Ovary (tissue), 1 donor: ENCODE measurements around the gene ZCCHC2.

ENCODE experiments used
- EP300 ChIP-seq: sonication (generic); formaldehyde crosslinking; IDR thresholded peaks from one replicate; pipeline ENCODE4 v1.6.1; 2017; ENCODE audit warnings: antibody characterized with exemption
- POLR2A ChIP-seq: fragments of 450-650 bp; IDR thresholded peaks from one replicate; pipeline ENCODE4 v1.6.1; 2017; ENCODE audit warnings: antibody characterized with exemption, mild to moderate bottlenecking, moderate library complexity

DNA sequence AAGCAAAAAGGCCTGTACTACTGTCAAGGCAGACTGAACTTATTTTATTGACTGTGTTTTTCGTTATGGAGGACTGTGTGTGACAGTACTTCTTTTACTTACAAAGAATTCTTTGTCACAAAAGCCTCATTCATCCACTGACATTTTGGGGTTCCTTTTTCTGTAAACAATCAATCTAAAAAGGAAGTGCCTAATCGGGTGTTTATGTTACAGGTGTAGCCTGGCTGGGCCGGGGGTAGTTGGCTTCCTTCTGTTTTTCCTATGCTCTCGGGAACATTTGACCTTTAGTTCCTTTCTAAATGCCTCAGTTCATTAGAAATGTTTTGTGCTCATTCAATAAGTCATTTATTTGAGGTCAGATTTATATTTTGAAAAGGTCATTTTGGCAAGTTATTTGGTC, 8.3 kb downstream of the ZCCHC2 start:
- TF ChIP-seq POLR2A (no peak), EP300 (no peak)
